Measurements from ENCODE around the gene IGSF6.

IGSF6 gene

DNA sequence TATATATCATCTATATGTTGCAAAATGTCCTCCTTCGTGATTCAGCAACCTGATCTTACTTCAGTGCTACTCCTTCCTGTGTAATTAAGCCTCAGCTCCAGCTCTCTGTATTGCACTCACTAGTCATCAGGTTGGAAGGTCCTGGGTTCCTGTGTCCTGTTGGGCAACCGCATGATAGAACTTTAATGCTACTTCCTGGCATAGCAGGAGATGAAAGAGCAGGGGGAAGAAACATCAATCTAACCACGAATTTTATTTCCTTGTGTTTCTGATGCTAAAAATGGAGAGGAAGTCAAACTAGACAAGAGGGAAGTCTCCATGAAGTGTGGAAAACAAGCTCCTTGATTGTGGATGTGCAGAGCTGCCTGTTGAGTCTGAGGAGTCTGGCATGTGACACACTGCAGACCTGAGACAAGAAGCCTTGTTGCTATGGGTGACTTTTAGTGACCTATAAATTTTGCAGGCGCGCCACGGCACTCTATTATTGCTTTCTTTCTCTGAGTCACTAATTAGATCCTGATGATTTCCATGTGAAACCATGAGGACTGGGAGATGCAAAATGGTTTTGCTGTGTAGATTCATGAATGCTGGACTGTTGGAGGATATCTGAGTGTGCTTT is 25.6 kb downstream of the IGSF6 start:
- peak; percentile 75 for DNase-seq (ENCODE audit: extremely low read depth, low read depth)
- TF ChIP-seq, protein P1, sequence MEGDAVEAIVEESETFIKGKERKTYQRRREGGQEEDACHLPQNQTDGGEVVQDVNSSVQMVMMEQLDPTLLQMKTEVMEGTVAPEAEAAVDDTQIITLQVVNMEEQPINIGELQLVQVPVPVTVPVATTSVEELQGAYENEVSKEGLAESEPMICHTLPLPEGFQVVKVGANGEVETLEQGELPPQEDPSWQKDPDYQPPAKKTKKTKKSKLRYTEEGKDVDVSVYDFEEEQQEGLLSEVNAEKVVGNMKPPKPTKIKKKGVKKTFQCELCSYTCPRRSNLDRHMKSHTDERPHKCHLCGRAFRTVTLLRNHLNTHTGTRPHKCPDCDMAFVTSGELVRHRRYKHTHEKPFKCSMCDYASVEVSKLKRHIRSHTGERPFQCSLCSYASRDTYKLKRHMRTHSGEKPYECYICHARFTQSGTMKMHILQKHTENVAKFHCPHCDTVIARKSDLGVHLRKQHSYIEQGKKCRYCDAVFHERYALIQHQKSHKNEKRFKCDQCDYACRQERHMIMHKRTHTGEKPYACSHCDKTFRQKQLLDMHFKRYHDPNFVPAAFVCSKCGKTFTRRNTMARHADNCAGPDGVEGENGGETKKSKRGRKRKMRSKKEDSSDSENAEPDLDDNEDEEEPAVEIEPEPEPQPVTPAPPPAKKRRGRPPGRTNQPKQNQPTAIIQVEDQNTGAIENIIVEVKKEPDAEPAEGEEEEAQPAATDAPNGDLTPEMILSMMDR (IDR thresholded peaks at IDR 0.05; ENCODE audit: low read depth, low read length): no peak

DNA sequence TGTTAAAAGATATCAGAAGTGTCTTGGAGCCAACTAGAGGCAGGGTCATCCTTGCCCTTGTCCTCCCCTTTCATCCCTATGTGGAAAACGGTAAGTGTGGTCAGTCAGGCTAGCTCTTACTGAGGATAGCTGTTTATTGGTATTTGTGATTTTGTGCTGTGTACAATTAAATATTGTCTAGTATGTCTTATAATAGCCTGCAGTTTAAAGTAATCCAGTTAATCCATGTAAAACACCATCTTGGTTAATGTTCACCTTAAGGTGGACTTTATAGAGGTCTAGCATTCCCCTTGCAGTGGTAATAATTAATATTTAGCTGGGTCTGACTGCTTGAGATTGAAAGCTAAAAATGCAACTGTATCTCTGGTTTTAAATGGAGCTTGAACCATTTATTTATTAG is 27.4 kb downstream of the IGSF6 start:
- DNase-seq (ENCODE audit: extremely low read depth, low read depth): no peak
- TF ChIP-seq, protein P1 (IDR thresholded peaks at IDR 0.05; ENCODE audit: low read depth, low read length): no peak

DNA sequence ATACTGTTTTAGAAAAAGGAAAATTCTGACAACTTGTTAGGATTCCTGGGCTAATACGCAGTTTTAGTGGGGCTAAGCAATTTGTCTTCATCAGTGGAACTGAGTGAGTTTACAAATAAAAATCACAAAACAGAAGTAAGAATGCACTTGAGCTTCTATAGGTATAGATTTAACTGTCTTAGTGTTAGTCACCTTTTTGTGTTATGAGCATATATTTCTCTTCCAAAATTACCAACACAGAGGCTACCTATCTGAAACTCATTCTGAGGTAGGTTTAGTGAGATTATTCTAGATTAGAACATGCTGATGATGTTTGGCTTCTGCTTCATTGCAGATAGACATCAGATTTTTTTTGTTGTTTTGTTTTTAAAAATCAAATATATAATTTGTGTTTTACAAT is 29.9 kb downstream of the IGSF6 start:
- TF ChIP-seq, protein P1 (IDR thresholded peaks at IDR 0.05; ENCODE audit: low read depth, low read length): no peak
- DNase-seq (ENCODE audit: extremely low read depth, low read depth): no peak

DNA sequence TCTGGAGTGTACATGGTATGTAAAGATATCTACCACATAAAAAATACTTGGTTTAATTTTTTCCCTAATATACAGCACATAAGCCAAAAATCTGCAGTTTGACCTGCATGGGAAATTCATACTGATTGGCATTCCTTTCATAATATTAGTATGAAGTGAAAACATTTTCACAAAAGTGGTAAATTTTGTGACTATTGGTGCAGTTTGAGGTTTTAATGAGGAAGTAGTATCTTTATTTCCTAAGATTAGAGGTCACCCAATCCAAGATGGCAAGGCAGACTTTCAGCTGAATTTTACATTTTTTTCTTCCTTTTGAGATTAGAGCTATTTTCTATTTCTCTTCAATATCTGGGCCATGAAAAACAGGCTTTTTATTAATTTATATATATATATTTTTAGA is 31.8 kb downstream of the IGSF6 start:
- DNase-seq (ENCODE audit: extremely low read depth, low read depth): no peak
- TF ChIP-seq, protein P1 (IDR thresholded peaks at IDR 0.05; ENCODE audit: low read depth, low read length): no peak

DNA sequence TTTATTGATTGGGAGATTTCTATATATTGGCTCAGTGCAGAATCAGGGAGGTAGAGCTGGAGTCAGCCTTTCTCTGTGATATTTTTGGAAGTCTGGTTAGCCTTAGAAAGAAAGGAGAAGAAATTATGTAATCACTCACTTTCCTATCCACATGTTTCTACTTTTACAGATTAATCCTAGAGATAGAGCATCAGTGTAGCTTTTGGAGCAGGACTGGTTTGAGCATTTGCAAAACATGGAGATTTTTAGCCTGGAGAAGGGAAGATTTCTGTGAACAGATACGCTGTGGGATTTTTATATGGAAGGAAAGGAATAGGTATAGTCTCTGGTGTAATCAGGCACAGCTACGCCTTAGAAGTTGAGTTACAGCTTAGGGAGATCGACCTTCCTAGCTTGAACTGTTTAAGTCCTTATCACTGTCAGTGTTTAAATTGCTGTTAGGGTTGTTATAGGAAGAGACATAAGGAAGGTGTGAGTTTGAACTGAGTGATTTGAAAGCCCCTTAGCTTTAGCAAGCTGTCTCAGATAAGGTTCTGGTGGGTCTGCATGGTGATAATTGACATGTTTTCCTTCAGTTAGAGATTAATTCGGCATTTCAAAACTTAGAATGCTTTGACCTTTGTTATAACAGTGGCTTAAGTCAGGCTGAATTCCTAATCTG is 32.5 kb downstream of the IGSF6 start:
- TF ChIP-seq, protein P1 (IDR thresholded peaks at IDR 0.05; ENCODE audit: low read depth, low read length): no peak
- no peak for DNase-seq (ENCODE audit: extremely low read depth, low read depth)

DNA sequence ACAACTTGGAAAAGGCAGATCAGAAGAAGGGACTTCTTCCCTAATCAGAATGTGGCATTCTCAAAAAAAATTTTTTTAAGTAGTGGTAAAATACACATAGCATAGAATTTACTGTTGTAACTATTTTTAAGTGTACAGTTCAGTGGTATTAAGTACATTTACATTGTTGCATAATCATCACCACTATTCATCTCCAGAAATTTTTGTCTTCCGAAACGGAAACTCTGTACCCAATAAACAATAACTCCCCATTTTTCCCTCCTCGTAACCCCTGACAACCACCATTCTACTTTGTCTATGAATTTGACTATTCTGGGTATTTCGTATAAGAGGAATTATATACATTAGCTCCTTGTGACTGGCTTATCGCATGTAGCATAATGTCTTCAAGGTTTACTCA is 34.1 kb downstream of the IGSF6 start:
- TF ChIP-seq, protein P1 (IDR thresholded peaks at IDR 0.05; ENCODE audit: low read depth, low read length): no peak

DNA sequence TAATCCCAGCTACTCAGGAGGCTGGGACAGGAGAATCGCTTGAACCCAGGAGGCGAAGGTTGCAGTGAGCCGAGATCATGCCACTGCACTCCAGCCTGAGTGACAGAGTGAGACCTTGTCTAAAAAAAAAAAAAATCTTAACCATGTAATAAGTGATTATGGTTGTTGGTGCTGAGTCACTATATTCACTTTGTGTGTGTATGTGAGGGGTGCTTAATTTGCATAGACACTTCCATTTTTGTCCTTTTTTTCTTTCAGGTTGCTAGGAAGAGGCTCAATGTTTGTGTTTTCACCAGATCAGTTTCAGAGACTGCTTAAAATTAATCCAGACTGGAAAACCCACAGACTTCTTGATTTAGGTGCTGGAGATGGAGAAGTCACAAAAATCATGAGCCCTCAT is 34.8 kb downstream of the IGSF6 start:
- TF ChIP-seq, protein P1 (IDR thresholded peaks at IDR 0.05; ENCODE audit: low read depth, low read length): no peak
- DNase-seq (ENCODE audit: extremely low read depth, low read depth): no peak

More for the DNA sequence above, 34.1 kb downstream of the IGSF6 start:
- DNase-seq (ENCODE audit: extremely low read depth, low read depth): no peak
